Retinal pigment epithelial cell (primary cell): ENCODE measurements around the gene ACAA2.

Experiments used
- DNase-seq: peaks from one replicate; pipeline ENCODE4 v3.0.0-alpha.2; 2010; ENCODE audit warnings: low read depth
- H3K4me3 ChIP-seq: 2 replicates; pipeline ENCODE4 v1.5.1; 2011; ENCODE audit warnings: mild to moderate bottlenecking, low read length, control low read depth, moderate library complexity
- CTCF ChIP-seq: conservative IDR thresholded peaks from 2 replicates; pipeline ENCODE4 v1.5.1; 2011; ENCODE audit warnings: low read depth, low read length, control low read depth, inconsistent platforms

The ACAA2 gene

DNA sequence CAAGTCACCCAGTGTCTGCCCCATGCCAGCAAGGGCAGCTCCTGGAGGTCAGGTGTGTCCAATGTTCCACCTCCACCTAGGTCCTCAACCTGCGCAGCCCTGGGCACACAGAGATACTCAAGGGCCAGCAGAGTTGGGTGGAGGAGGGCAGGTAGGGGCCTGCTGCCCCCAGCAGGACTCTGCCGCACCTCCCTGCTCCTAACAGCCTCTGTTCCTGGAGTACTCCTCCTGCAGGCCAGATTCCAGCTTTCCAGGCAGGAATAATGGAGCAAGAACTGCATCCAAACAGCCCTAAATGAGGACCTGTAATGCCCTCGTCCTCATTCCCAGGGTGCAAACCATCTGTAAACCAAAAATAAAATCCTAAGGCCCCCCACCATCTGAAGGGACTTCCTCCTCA is 44.4 kb upstream of the ACAA2 start:
- H3K4me3 ChIP-seq, result no peak overlapping the region
- TF ChIP-seq CTCF, result peak; percentile 21
- no peak for DNase-seq

DNA sequence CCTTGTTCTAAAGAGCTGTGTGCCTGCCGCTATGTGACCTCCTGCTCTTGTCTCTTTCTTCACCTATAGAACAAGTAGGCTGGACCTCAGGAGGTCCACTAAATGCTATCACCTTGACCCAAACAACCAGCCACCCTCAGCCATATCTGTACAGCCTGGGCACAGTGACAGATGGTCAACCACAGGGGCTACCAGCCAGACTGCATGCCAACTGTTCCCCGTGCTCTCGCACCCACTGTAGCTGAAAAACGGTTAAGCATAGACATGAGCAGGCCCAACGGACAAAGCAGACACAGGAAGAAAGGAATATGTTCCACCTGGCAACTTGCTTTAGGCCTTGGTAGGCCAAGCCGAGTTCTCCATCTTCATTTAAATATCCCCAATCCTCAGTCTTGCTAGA is 43.2 kb upstream of the ACAA2 start:
- H3K4me3 ChIP-seq, result no peak overlapping the region
- no peak for TF ChIP-seq CTCF
- DNase-seq, result no peak

DNA sequence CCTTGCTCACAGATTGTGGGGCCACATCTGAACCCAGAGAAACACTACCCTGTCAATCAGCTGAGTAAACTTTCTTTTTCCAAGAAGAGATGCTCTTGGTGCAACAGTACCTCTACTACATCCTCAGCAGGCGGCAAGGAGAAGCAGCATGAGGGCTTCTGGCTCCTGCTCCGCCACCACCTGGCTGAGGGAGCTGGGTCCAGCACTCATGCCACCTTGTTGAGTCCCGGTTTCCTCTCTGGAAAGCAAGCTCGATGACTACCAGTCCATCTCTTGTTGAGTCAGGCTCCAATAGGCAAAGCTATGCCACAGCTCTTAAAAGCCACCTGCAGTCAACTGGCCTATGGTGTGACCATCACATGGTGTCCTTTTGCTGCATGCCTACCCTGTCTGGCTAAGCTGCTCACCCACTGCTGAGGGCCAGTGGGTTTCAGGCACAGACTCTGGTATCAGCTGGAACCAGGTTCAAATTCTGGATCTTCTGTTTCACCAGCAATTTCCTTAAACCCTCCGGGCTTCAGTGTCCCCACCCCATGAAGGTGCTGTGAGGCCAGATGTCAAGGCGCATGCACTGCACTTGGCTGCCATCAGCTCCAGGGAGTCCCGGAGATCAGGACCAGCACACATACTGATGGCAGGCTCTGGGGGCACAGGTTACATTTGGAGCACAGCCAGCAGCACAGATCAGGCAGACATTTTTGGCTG is 42.5 kb upstream of the ACAA2 start:
- no peak for DNase-seq
- no peak for TF ChIP-seq CTCF

GRCh38 chr18:49854681-49855080 is 41.3 kb upstream of the ACAA2 start:
- TF ChIP-seq CTCF, result no peak
- H3K4me3 ChIP-seq, result no peak overlapping the region
- DNase-seq, result no peak

More for the DNA sequence above, 42.5 kb upstream of the ACAA2 start:
- no peak overlapping the region for H3K4me3 ChIP-seq

GRCh38 chr18:49853436-49853835 is 40.1 kb upstream of the ACAA2 start:
- no peak overlapping the region for H3K4me3 ChIP-seq
- TF ChIP-seq CTCF, result no peak
- DNase-seq, result no peak

GRCh38 chr18:49853011-49853410 is 39.7 kb upstream of the ACAA2 start:
- no peak for TF ChIP-seq CTCF
- DNase-seq, result no peak
- H3K4me3 ChIP-seq, result no peak overlapping the region

DNA sequence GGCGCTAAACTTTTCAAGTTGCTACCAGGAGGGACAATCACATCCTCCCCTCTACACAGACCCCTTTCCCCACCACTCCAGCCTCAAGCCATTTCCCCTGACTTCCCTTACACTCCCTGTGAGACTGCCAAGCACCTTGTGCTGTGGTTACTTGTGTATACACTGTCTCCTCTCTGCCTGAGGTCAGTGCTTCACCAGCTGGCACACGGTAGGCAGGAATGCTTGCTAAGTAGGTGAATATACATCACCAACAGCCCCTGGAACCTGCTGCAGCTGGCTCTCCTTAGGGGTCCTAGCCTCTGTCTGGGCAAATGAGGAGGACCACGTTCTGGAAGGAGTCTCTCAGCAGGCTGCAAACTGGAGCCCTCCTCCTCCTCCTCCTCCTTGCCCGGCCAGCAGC is 38.3 kb upstream of the ACAA2 start:
- no peak overlapping the region for H3K4me3 ChIP-seq
- no peak for DNase-seq
- TF ChIP-seq CTCF, result no peak
